H1 (cell line): Measurements from ENCODE around the gene LPP. TPM values are rescaled to one million over a fixed set of nuclear protein-coding genes. Genes with fewer than 3 reads are reported as not detected.

Experiments
- CTCF ChIA-PET: fragments of 300-600 bp; sonication (Branson Sonifier 250); formaldehyde crosslinking; loops from one replicate; lab custom pipeline; 2021; ENCODE audit not compliant: partially characterized antibody; lab: Charles Lee
- POLR2A ChIA-PET: fragments of 300-600 bp; sonication (Branson Sonifier 250); formaldehyde crosslinking; loops from one replicate; lab custom pipeline; 2021; ENCODE audit warnings: inconsistent platforms; ENCODE audit not compliant: partially characterized antibody; lab: Charles Lee
- DNase-seq, 2 experiments: peaks; one replicate each; pipeline versions ENCODE4 v3.0.0 to v3.0.0-alpha.2; 2010 to 2022; ENCODE audit warnings: low spot score in 2 of 2, low read depth in 1 of 2, mixed read lengths in 1 of 2
- FAIRE-seq: peaks from 2 replicates; lab custom pipeline; 2011; peaks lifted over from hg19 to GRCh38; lab: Jason Lieb, UNC
- H2AFZ ChIP-seq: 2 replicates; pipeline ENCODE4 v1.8.1; 2012; ENCODE audit warnings: low read length, inconsistent platforms
- H2AK5ac ChIP-seq: 2 replicates; pipeline ENCODE4 v1.6.1; 2013; ENCODE audit warnings: low read depth, low read length
- H2BK120ac ChIP-seq: replicated peaks from 2 replicates; pipeline ENCODE3; 2013; ENCODE audit warnings: low read depth, low read length, inconsistent platforms
- H2BK12ac ChIP-seq: 2 replicates; pipeline ENCODE4 v1.6.1; 2013; ENCODE audit warnings: low read depth, low read length
- H2BK15ac ChIP-seq: 2 replicates; pipeline ENCODE4 v1.6.1; 2013; ENCODE audit warnings: low read length
- H2BK20ac ChIP-seq: 2 replicates; pipeline ENCODE4 v1.6.1; 2013; ENCODE audit warnings: low read length
- H2BK5ac ChIP-seq: 2 replicates; pipeline ENCODE4 v1.6.1; 2013; ENCODE audit warnings: low read depth, low read length
- H3K14ac ChIP-seq: 2 replicates; pipeline ENCODE4 v1.6.1; 2013; ENCODE audit warnings: inconsistent platforms; ENCODE audit not compliant: insufficient read length
- H3K18ac ChIP-seq: 2 replicates; pipeline ENCODE4 v1.6.1; 2013; ENCODE audit warnings: low read length; ENCODE audit errors: extremely low read depth
- H3K23ac ChIP-seq: 2 replicates; pipeline ENCODE4 v1.6.1; 2013; ENCODE audit warnings: inconsistent platforms; ENCODE audit not compliant: insufficient read length
- H3K23me2 ChIP-seq: 2 replicates; pipeline ENCODE4 v1.6.1; 2013; ENCODE audit warnings: low read depth, low read length
- H3K27ac ChIP-seq: 2 replicates; pipeline ENCODE4 v1.6.1; 2011; ENCODE audit warnings: low read depth, low read length, inconsistent platforms
- H3K27me3 ChIP-seq, 4 experiments: replicated peaks in 1 of 4; 1 replicate in 1 of 4; 2 replicates in 3 of 4; pipeline versions ENCODE4 v1.6.1 to v1.8.1; 2011 to 2013; ENCODE audit warnings: low read length in 3 of 4, mild to moderate bottlenecking in 3 of 4, inconsistent platforms in 2 of 4, mixed read lengths in 2 of 4, moderate library complexity in 1 of 4; ENCODE audit not compliant: control insufficient read depth in 3 of 4, insufficient read depth in 3 of 4; ENCODE audit errors: extremely low read depth in 1 of 4
- H3K36me3 ChIP-seq, 4 experiments: 2 replicates each; pipeline versions ENCODE4 v1.6.1 to v1.8.1; 2011 to 2013; ENCODE audit warnings: mild to moderate bottlenecking in 4 of 4, low read length in 3 of 4, moderate library complexity in 2 of 4, control low read depth in 1 of 4, inconsistent platforms in 1 of 4; ENCODE audit not compliant: insufficient read depth in 4 of 4, control insufficient read depth in 2 of 4
- H3K4ac ChIP-seq: replicated peaks from 2 replicates; pipeline ENCODE3; 2013; ENCODE audit warnings: low read length, low read depth, mixed read lengths, inconsistent platforms; ENCODE audit not compliant: insufficient read length
- H3K4me1 ChIP-seq, 4 experiments: replicated peaks in 1 of 4; 1 replicate in 1 of 4; 2 replicates in 3 of 4; pipeline versions ENCODE4 v1.6.1 to v1.8.1; 2011 to 2013; ENCODE audit warnings: low read length in 3 of 4, inconsistent platforms in 2 of 4, mixed read lengths in 1 of 4; ENCODE audit not compliant: insufficient read depth in 4 of 4, control insufficient read depth in 3 of 4
- H3K4me2 ChIP-seq, 2 experiments: 2 replicates each; pipeline versions ENCODE4 v1.6.1 to v1.8.1; 2011 to 2013; ENCODE audit warnings: low read depth in 2 of 2, low read length in 2 of 2, control low read depth in 1 of 2, inconsistent platforms in 1 of 2, mild to moderate bottlenecking in 1 of 2; ENCODE audit not compliant: insufficient read depth in 1 of 2
- H3K4me3 ChIP-seq, 4 experiments: fragments of 200-600, 300-600 bp in 1 of 4; sonication (generic), shearing (Covaris generic), sonication (Bioruptor Twin) in 1 of 4; 2 replicates each; pipeline versions ENCODE4 v1.5.1 to v1.8.1; 2011 to 2016; ENCODE audit warnings: low read length in 4 of 4, low read depth in 3 of 4, control low read depth in 2 of 4, inconsistent platforms in 2 of 4, mild to moderate bottlenecking in 2 of 4, mixed read lengths in 1 of 4, moderate library complexity in 1 of 4; ENCODE audit not compliant: insufficient read depth in 2 of 4; ENCODE audit errors: extremely low read depth in 1 of 4
- H3K56ac ChIP-seq: replicated peaks from 2 replicates; pipeline ENCODE3; 2013; ENCODE audit warnings: low read depth, mild to moderate bottlenecking, mixed read lengths, low read length, inconsistent platforms; ENCODE audit not compliant: insufficient read length
- H3K79me1 ChIP-seq: 2 replicates; pipeline ENCODE4 v1.6.1; 2013; ENCODE audit warnings: low read depth, low read length, control low read depth
- H3K79me2 ChIP-seq, 2 experiments: 2 replicates each; pipeline versions ENCODE4 v1.6.1 to v1.8.1; 2012 to 2013; ENCODE audit warnings: low read length in 2 of 2, mild to moderate bottlenecking in 2 of 2, inconsistent platforms in 1 of 2; ENCODE audit not compliant: insufficient read depth in 2 of 2, control insufficient read depth in 1 of 2
- H3K9ac ChIP-seq, 4 experiments: replicated peaks in 1 of 4; 1 replicate in 1 of 4; 2 replicates in 3 of 4; pipeline versions ENCODE4 v1.6.1 to v1.8.1; 2011 to 2013; ENCODE audit warnings: low read depth in 3 of 4, low read length in 3 of 4, control low read depth in 2 of 4, mild to moderate bottlenecking in 2 of 4, moderate library complexity in 2 of 4, inconsistent platforms in 1 of 4; ENCODE audit errors: extremely low read depth in 1 of 4
- H3K9me3 ChIP-seq, 2 experiments: 2 replicates each; pipeline versions ENCODE4 v1.6.1 to v1.8.1; 2012 to 2013; ENCODE audit warnings: mild to moderate bottlenecking in 2 of 2, moderate library complexity in 2 of 2, control low read depth in 1 of 2, inconsistent platforms in 1 of 2, low read depth in 1 of 2, low read length in 1 of 2, mixed read lengths in 1 of 2; ENCODE audit not compliant: insufficient read depth in 2 of 2
- H4K20me1 ChIP-seq, 2 experiments: replicated peaks in 1 of 2; 2 replicates each; pipeline versions ENCODE3 to v1.8.1; 2011 to 2013; ENCODE audit warnings: inconsistent platforms in 2 of 2, low read length in 2 of 2, mild to moderate bottlenecking in 1 of 2; ENCODE audit not compliant: insufficient read depth in 2 of 2, control insufficient read depth in 1 of 2
- H4K5ac ChIP-seq: 2 replicates; pipeline ENCODE4 v1.6.1; 2013; ENCODE audit warnings: low read length, low read depth, mixed read lengths, inconsistent platforms; ENCODE audit not compliant: insufficient read length
- H4K8ac ChIP-seq: 2 replicates; pipeline ENCODE4 v1.8.0; 2013; ENCODE audit warnings: mild to moderate bottlenecking, moderate library complexity, low read length, inconsistent platforms; ENCODE audit not compliant: insufficient read depth; ENCODE audit errors: extremely low read depth
- H4K91ac ChIP-seq: replicated peaks from 2 replicates; pipeline ENCODE3; 2013; ENCODE audit warnings: low read length, mixed read lengths, inconsistent platforms; ENCODE audit not compliant: insufficient read length
- BRCA1 ChIP-seq: IDR thresholded peaks from 2 replicates; pipeline ENCODE4 v1.6.1; 2012; ENCODE audit warnings: low read depth, low read length, improper control_type of control experiment
- CBX8 ChIP-seq: fragments of 300-800, 300-1000 bp; sonication (generic); IDR thresholded peaks from 2 replicates; pipeline ENCODE4 v1.7.1; 2016; ENCODE audit warnings: low read depth, low read length, borderline replicate concordance
- CHD2 ChIP-seq: IDR thresholded peaks from 2 replicates; pipeline ENCODE4 v1.6.1; 2012; ENCODE audit warnings: low read length, improper control_type of control experiment
- RBBP5 ChIP-seq: IDR thresholded peaks from 2 replicates; pipeline ENCODE4 v1.7.1; 2012; ENCODE audit warnings: low read depth, mild to moderate bottlenecking, inconsistent platforms, low read length, moderate library complexity, borderline replicate concordance
- RFX5 ChIP-seq: IDR thresholded peaks from 2 replicates; pipeline ENCODE4 v1.6.1; 2011; ENCODE audit warnings: low read depth, low read length, improper control_type of control experiment, borderline replicate concordance
- SP1 ChIP-seq: IDR thresholded peaks from 2 replicates; pipeline ENCODE4 v1.6.1; 2011; ENCODE audit warnings: low read depth, low read length
- SUZ12 ChIP-seq: fragments of 200-600 bp; sonication (generic); IDR thresholded peaks from 2 replicates; pipeline ENCODE4 v1.6.1; 2012; ENCODE audit warnings: mild to moderate bottlenecking, inconsistent platforms, low read length, moderate library complexity, mixed read lengths
- ZNF274 ChIP-seq: IDR thresholded peaks from 2 replicates; pipeline ENCODE4 v1.7.0; 2012; ENCODE audit warnings: low read length, borderline replicate concordance; ENCODE audit errors: extremely low read depth
- WGBS, 2 experiments: shearing (Covaris generic) in 1 of 2; methylation state at CpG; one replicate each; pipeline versions ENCODE4 v1.1.6 to v1.1.7; 2013 to 2015; ENCODE audit warnings: low lambda C conversion rate in 2 of 2, mixed read lengths in 2 of 2, inconsistent platforms in 1 of 2, low coverage in 1 of 2, missing lambda C conversion rate in 1 of 2; ENCODE audit not compliant: insufficient replicate concordance in 2 of 2, insufficient coverage in 1 of 2, insufficient read length in 1 of 2; ENCODE audit errors: extremely low coverage in 1 of 2, missing lambda C conversion rate in 1 of 2; 5-methylcytosine and 5-hydroxymethylcytosine counted together
- polyA plus RNA-seq, 7 experiments: library from polyadenylated mRNA; depleted of rRNA in 3 of 7; stranded (reverse) in 5 of 7; unstranded in 2 of 7; fragments of >200 nt in 5 of 7; fragments of 200-250 nt in 2 of 7; gene quantifications; 1 replicate in 5 of 7; 2 replicates in 1 of 7; 4 replicates in 1 of 7; pipeline versions ENCODE4 v1.2.1 to v1.2.3, GENCODE V29; 2011 to 2013; ENCODE audit warnings: missing spikeins in 2 of 7, mixed read lengths in 2 of 7
- total RNA-seq: library from RNA; stranded (reverse); fragmentation: NEBNext Ultra II Directional; extraction: Animal tissue kit (Norgen Biotek cat#: 25700); gene quantifications from 2 replicates; pipeline ENCODE4 v1.2.1, GENCODE V29; 2021
- TF ChIP-seq, protein P1 (sequence below): IDR thresholded peaks from 2 replicates; pipeline ENCODE4 v1.6.1; 2012; ENCODE audit warnings: low read length, inconsistent platforms
- TF ChIP-seq, protein P2 (sequence below): IDR thresholded peaks from 2 replicates; pipeline ENCODE4 v1.6.1; 2011; ENCODE audit warnings: low read depth, mild to moderate bottlenecking, low read length; ENCODE audit not compliant: insufficient read depth

LPP gene
- total and polyA plus RNA-seq, 2 of the 8 experiments (the other 6 are each of a cell fraction or from before 2014, with no cell fraction given) = 10.0 to 53.3 TPM

DNA sequence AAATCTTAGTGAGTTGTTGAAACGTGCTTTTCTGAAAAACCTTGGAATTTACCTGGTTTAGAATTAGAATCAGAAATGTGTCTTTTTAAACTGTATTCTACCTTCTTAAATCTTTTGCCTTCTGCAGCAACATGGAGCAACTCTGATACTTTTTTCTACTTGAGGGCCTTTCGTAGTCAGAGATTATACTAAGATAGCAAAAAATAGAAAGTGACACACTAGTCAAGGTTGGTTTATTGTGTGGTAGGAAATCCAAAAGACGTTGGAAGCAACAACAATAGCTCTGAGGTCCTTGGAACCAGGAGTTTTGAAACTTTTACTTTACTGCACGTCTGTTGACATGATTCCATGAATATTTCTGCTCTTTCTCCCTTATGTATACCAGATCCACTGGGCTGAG, 294.9 kb downstream of the LPP start:
- Histone ChIP-seq H4K5ac (no peak overlapping the region), H3K14ac (no peak overlapping the region), H3K4me2 (no peak overlapping the region), H3K27me3 (no peaks in the 10 kb centered on the region), H2BK5ac (no peak overlapping the region), H3K23ac (no peak overlapping the region), H3K9me3 (no peaks in the 10 kb centered on the region), H3K56ac (no peak overlapping the region), H3K4me1 (no peaks in the 10 kb centered on the region), H3K4ac (no peak overlapping the region), H3K23me2 (no peaks in the 10 kb centered on the region), H3K36me3 (no peaks in the 10 kb centered on the region), H2BK12ac (no peak overlapping the region), H2AK5ac (no peak overlapping the region), H4K91ac (no peak overlapping the region), H3K9ac (no peak overlapping the region), H2AFZ (no peak overlapping the region), H3K79me1 (no peaks in the 10 kb centered on the region), H3K27ac (no peak overlapping the region), H2BK20ac (no peak overlapping the region), H3K79me2 (no peaks in the 10 kb centered on the region), H2BK15ac (no peak overlapping the region), H3K18ac (no peak overlapping the region), H4K20me1 (no peaks in the 10 kb centered on the region), H3K4me3 (no peak overlapping the region), H2BK120ac (no peak overlapping the region), H4K8ac (no peak overlapping the region)
- DNase-seq = no peak
- WGBS, 2 experiments = 89% methylated on average over 4 of the region's 4 CpGs; no CpG with 5 or more reads in 1 of the 2 experiments
- CTCF ChIA-PET = interaction anchor here (0.7 kb wide), 1 partner anchor 10 kb away, joined by 3 read pairs; no protein-coding TSS in a partner anchor
- TF ChIP-seq, protein P1, sequence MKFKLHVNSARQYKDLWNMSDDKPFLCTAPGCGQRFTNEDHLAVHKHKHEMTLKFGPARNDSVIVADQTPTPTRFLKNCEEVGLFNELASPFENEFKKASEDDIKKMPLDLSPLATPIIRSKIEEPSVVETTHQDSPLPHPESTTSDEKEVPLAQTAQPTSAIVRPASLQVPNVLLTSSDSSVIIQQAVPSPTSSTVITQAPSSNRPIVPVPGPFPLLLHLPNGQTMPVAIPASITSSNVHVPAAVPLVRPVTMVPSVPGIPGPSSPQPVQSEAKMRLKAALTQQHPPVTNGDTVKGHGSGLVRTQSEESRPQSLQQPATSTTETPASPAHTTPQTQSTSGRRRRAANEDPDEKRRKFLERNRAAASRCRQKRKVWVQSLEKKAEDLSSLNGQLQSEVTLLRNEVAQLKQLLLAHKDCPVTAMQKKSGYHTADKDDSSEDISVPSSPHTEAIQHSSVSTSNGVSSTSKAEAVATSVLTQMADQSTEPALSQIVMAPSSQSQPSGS = no peak
- TF ChIP-seq SP1 = no peak
- no peak for TF ChIP-seq SUZ12
- TF ChIP-seq, protein P2, sequence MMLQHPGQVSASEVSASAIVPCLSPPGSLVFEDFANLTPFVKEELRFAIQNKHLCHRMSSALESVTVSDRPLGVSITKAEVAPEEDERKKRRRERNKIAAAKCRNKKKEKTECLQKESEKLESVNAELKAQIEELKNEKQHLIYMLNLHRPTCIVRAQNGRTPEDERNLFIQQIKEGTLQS = no peak
- TF ChIP-seq RFX5 = no peak
- TF ChIP-seq CBX8 = no peak
- no peak for TF ChIP-seq ZNF274
- TF ChIP-seq RBBP5 = no peak
- no peak for TF ChIP-seq CHD2
- no peak for TF ChIP-seq BRCA1
- POLR2A ChIA-PET = no interaction called here
- no peak for FAIRE-seq
